ENCODE data around the gene TYW1.
"Not testable (repeated sequence)": the region's sequence is repeated elsewhere in the genome, so short reads cannot be mapped to it uniquely, and the experiment has no call there.

- not testable (repeated sequence) for TF ChIP-seq CTCF (conservative IDR thresholded peaks at IDR 0.05); EZH2 (IDR thresholded peaks at IDR 0.05; ENCODE audit: low read depth)
These were observed 102.8 kb downstream of the TYW1 start for GRCh38 chr7:67099406-67099805.
